Stimulated activated CD4-positive, alpha-beta T cell treated with anti-CD3 and anti-CD28 coated beads, Interleukin-15, amount 100 ng/mL, for 24 hours (primary cell): ENCODE measurements around the gene SHISAL1.

ENCODE experiments used
- DNase-seq: peaks from one replicate; pipeline ENCODE4 v3.0.0-alpha.2; 2020

Gene SHISAL1

GRCh38 chr22:44204739-44205515, 107.8 kb downstream of the SHISAL1 start:
- DNase-seq, result no peak

GRCh38 chr22:44203203-44203602, 109.5 kb downstream of the SHISAL1 start:
- no peak for DNase-seq

GRCh38 chr22:44202261-44202789, 110.4 kb downstream of the SHISAL1 start:
- DNase-seq, result no peak

- no peak for DNase-seq
Observed at GRCh38 chr22:44201665-44202064, 111.1 kb downstream of the SHISAL1 start.

- no peak for DNase-seq
Observed at GRCh38 chr22:44200855-44201550, 111.7 kb downstream of the SHISAL1 start.

- DNase-seq, result no peak
Observed at GRCh38 chr22:44200451-44200850, 112.3 kb downstream of the SHISAL1 start.

- no peak for DNase-seq
Observed at GRCh38 chr22:44199866-44200265, 112.9 kb downstream of the SHISAL1 start.

GRCh38 chr22:44199164-44199563, 113.6 kb downstream of the SHISAL1 start:
- DNase-seq, result no peak

GRCh38 chr22:44197271-44197670, 115.5 kb downstream of the SHISAL1 start:
- no peak for DNase-seq

GRCh38 chr22:44196731-44197131, 116.0 kb downstream of the SHISAL1 start:
- DNase-seq, result no peak

GRCh38 chr22:44196241-44196640, 116.5 kb downstream of the SHISAL1 start:
- DNase-seq, result no peak

- DNase-seq, result no peak
Observed at GRCh38 chr22:44195189-44195871, 117.4 kb downstream of the SHISAL1 start.

GRCh38 chr22:44194569-44194968, 118.2 kb downstream of the SHISAL1 start:
- no peak for DNase-seq
